GM18499 (cell line): Measurements from ENCODE around the gene RMDN3.

Experiments used
- ATAC-seq: cut with Tn5 transposase; IDR thresholded peaks from one replicate; pipeline ENCODE4 v1.9.1; 2021; ENCODE audit warnings: moderate number of reproducible peaks; ENCODE audit not compliant: insufficient read depth, unreplicated experiment

RMDN3 gene

GRCh38 chr15:40697916-40698315, 57.1 kb downstream of the RMDN3 start:
- ATAC-seq = no peak

DNA sequence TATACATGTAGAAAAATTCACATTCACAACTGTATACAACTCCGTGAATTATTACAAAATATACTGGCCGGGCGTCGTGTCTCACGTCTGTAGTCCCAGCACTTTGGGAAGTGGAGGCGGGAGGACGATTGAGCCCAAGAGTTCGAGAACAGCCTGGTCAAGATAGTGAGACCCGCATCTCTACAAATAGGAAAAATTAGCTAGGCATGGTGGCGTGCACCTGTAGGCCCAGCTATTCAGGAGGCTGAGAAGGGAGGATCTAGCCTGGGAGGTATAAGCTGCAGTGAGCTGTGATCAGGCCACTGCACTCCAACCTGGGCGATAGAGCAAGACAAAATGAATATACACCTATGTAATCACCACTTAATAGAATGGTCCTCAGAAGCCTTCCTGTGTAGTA, 58.8 kb downstream of the RMDN3 start:
- no peak for ATAC-seq

GRCh38 chr15:40695469-40695890, 59.6 kb downstream of the RMDN3 start:
- ATAC-seq = no peak

GRCh38 chr15:40694688-40695468, 60.2 kb downstream of the RMDN3 start, which contains the start of gene RAD51:
Gene RAD51, plus strand, starts transcription at chr15:40695174. Its CDS starts 3,585 bp downstream, at chr15:40698759.
- peak; percentile 47 for ATAC-seq

- ATAC-seq = no peak
Observed at GRCh38 chr15:40693904-40694687, 61.0 kb downstream of the RMDN3 start.

DNA sequence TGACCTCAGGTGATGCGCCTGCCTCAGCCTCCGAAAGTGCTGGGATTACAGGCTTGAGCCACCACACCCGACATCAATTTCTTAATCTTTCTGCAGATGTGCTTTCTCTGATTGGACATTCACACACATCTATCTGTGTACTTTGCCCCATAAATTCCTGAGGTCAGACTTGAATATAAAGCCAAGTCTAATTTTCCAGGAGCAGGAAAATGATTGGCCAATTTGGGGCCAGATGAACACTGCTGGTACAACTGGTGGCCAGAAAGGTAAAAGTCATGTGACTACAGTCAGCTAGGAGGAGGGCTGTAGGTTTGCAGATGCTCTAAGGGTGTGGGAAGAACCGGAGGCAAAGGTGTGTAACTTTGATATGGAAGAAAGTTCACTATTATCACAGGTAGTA, 63.3 kb downstream of the RMDN3 start:
- ATAC-seq = no peak

DNA sequence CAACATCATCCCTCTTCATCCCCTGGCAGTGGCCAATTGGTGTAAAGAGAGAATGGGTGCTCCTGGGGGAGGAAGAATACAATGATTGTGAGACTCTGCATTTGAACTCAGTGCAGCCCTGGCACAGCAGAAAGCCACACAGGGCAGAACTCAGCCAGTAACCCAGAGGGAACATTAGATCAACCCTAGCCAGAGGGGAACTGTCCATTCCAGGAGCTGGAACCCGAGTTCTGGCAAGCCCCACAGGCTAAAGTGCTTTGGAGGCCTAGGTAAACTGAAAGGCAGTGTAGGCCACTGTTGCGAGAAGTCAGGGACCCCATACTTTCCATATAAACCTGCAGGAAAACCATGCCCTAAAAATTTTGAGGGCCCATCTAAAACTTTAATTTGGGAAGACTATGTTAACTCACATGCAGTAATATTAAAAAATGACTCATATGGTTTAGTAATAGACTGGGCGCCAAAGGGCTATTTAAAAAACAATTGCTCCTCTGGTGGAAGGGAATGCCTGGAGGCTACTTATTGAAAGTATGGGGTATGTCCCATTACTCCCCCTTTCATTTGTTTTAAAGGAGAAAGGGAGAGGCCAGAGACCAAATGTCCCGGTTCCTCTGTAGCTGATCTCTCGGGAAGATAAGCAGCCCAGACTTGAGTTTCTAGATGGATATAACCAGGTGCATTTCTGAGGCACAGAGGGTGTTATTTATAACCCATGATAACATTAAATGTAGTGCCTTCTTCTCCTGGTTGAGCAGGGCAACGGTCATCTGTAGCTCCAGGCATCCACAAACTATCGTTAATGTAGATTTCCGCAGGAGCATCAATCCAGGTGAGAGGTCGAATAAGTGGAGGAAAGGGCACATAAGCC, 65.9 kb downstream of the RMDN3 start:
- ATAC-seq = no peak
